Measurements from ENCODE around the gene NDUFS4.

GRCh38 chr5:53578854-53579253 lies 18.4 kb downstream of the NDUFS4 start:
- TF ChIP-seq CTCF (IDR thresholded peaks at IDR 0.05; ENCODE audit: low read depth, low read length) = no peak
- no peak for TF ChIP-seq EZH2phosphoT487 (IDR thresholded peaks at IDR 0.05; ENCODE audit: low read depth)

Data from OCI-LY3 (cell line).